Measurements from ENCODE around the gene SLX1A. TPM values are rescaled to one million over a fixed set of nuclear protein-coding genes. Genes with fewer than 3 reads are reported as not detected.

The SLX1A gene
- total RNA-seq, 1 donor from 2014 or later, result 36.9 TPM

GRCh38 chr16:30149250-30149930 lies 44.3 kb upstream of the SLX1A start:
- H3K36me3 Mint-ChIP-seq (ENCODE audit: low read depth), result peaks cover 2% of the 10 kb centered on the region
- no peaks in the 10 kb centered on the region for H3K4me1 Mint-ChIP-seq (ENCODE audit: low read depth)
- peaks cover 12% of the 10 kb centered on the region for H3K9me3 Mint-ChIP-seq (ENCODE audit: low read depth)
- no peak overlapping the region for H3K27ac Mint-ChIP-seq (ENCODE audit: unreplicated experiment)
- no peak for TF ChIP-seq CTCF (IDR thresholded peaks at IDR 0.05)
- no peak overlapping the region for H3K4me3 Mint-ChIP-seq (ENCODE audit: unreplicated experiment)
- no peaks in the 10 kb centered on the region for H3K27me3 Mint-ChIP-seq (ENCODE audit: low read depth)
- no peak for DNase-seq (ENCODE audit: low spot score)

- Mint-ChIP-seq H3K4me3 (ENCODE audit: unreplicated experiment) (no peak overlapping the region), H3K27me3 (ENCODE audit: low read depth) (no peaks in the 10 kb centered on the region), H3K9me3 (ENCODE audit: low read depth) (peaks cover 12% of the 10 kb centered on the region), H3K36me3 (ENCODE audit: low read depth) (peaks cover 2% of the 10 kb centered on the region), H3K4me1 (ENCODE audit: low read depth) (no peaks in the 10 kb centered on the region), H3K27ac (ENCODE audit: unreplicated experiment) (no peak overlapping the region)
- no peak for TF ChIP-seq CTCF (IDR thresholded peaks at IDR 0.05)
- no peak for DNase-seq (ENCODE audit: low spot score)
Observed at GRCh38 chr16:30151091-30151490, 42.6 kb upstream of the SLX1A start.

GRCh38 chr16:30152517-30152916 lies 41.2 kb upstream of the SLX1A start:
- H3K9me3 Mint-ChIP-seq (ENCODE audit: low read depth), result peaks cover 12% of the 10 kb centered on the region
- TF ChIP-seq CTCF (IDR thresholded peaks at IDR 0.05), result no peak
- no peaks in the 10 kb centered on the region for H3K27me3 Mint-ChIP-seq (ENCODE audit: low read depth)
- H3K4me3 Mint-ChIP-seq (ENCODE audit: unreplicated experiment), result no peak overlapping the region
- no peak for DNase-seq (ENCODE audit: low spot score)
- H3K27ac Mint-ChIP-seq (ENCODE audit: unreplicated experiment), result no peak overlapping the region
- H3K4me1 Mint-ChIP-seq (ENCODE audit: low read depth), result no peaks in the 10 kb centered on the region
- peaks cover 2% of the 10 kb centered on the region for H3K36me3 Mint-ChIP-seq (ENCODE audit: low read depth)

- H3K27ac Mint-ChIP-seq (ENCODE audit: unreplicated experiment), result no peak overlapping the region
- H3K27me3 Mint-ChIP-seq (ENCODE audit: low read depth), result no peaks in the 10 kb centered on the region
- no peak overlapping the region for H3K4me3 Mint-ChIP-seq (ENCODE audit: unreplicated experiment)
- no peaks in the 10 kb centered on the region for H3K4me1 Mint-ChIP-seq (ENCODE audit: low read depth)
- no peak for DNase-seq (ENCODE audit: low spot score)
- TF ChIP-seq CTCF (IDR thresholded peaks at IDR 0.05), result no peak
- H3K36me3 Mint-ChIP-seq (ENCODE audit: low read depth), result no peaks in the 10 kb centered on the region
- H3K9me3 Mint-ChIP-seq (ENCODE audit: low read depth), result peaks cover under 1% of the 10 kb centered on the region
Observed at GRCh38 chr16:30155188-30155587, 38.5 kb upstream of the SLX1A start.

GRCh38 chr16:30157214-30157613 lies 36.5 kb upstream of the SLX1A start:
- H3K27ac Mint-ChIP-seq (ENCODE audit: unreplicated experiment), result no peak overlapping the region
- H3K27me3 Mint-ChIP-seq (ENCODE audit: low read depth), result no peaks in the 10 kb centered on the region
- no peaks in the 10 kb centered on the region for H3K4me1 Mint-ChIP-seq (ENCODE audit: low read depth)
- TF ChIP-seq CTCF (IDR thresholded peaks at IDR 0.05), result no peak
- H3K9me3 Mint-ChIP-seq (ENCODE audit: low read depth), result no peaks in the 10 kb centered on the region
- H3K4me3 Mint-ChIP-seq (ENCODE audit: unreplicated experiment), result no peak overlapping the region
- H3K36me3 Mint-ChIP-seq (ENCODE audit: low read depth), result no peaks in the 10 kb centered on the region
- DNase-seq (ENCODE audit: low spot score), result no peak
